MCF 10A (cell line): ENCODE results near the gene ZNF423. TPM values are rescaled to one million over a fixed set of nuclear protein-coding genes. Genes with fewer than 3 reads are reported as not detected.

Experiments used
- BruUV-seq: library from RNA; stranded (reverse); fragments of 400-500 nt; replicated peaks from 2 replicates; lab custom pipeline; 2021; lab: Mats Ljungman, UMichigan
- CTCF ChIA-PET: fragments of 300-600 bp; sonication (Branson Sonifier 250); formaldehyde crosslinking; extraction: SDS; loops from one replicate; lab custom pipeline; 2021; ENCODE audit warnings: antibody characterized with exemption, inconsistent platforms; lab: Yijun Ruan, JAX
- POLR2A ChIA-PET: fragments of 300-600, 350-650 bp; sonication (Branson Sonifier 250); formaldehyde crosslinking; extraction: SDS; loops from one replicate; lab custom pipeline; 2020; ENCODE audit warnings: antibody characterized with exemption, inconsistent platforms; lab: Yijun Ruan, JAX
- DNase-seq: peaks from one replicate; pipeline ENCODE4 v3.0.0-alpha.2; 2018; ENCODE audit not compliant: unreplicated experiment
- H3K27ac Mint-ChIP-seq: one replicate; pipeline ENCODE4 v1.8.0; 2022; ENCODE audit warnings: mild to moderate bottlenecking, low read depth, mixed read lengths; ENCODE audit not compliant: unreplicated experiment
- H3K27me3 Mint-ChIP-seq: one replicate; pipeline ENCODE4 v1.8.0; 2022; ENCODE audit warnings: mixed read lengths; ENCODE audit not compliant: insufficient read depth, unreplicated experiment
- H3K36me3 Mint-ChIP-seq: one replicate; pipeline ENCODE4 v1.8.0; 2022; ENCODE audit warnings: mild to moderate bottlenecking, moderate library complexity, mixed read lengths; ENCODE audit not compliant: insufficient read depth, unreplicated experiment
- H3K4me1 Mint-ChIP-seq: one replicate; pipeline ENCODE4 v1.8.0; 2022; ENCODE audit warnings: mixed read lengths; ENCODE audit not compliant: insufficient read depth, unreplicated experiment
- H3K4me3 Mint-ChIP-seq: one replicate; pipeline ENCODE4 v1.8.0; 2022; ENCODE audit warnings: mild to moderate bottlenecking, moderate library complexity, mixed read lengths; ENCODE audit not compliant: unreplicated experiment
- H3K9me3 Mint-ChIP-seq: one replicate; pipeline ENCODE4 v1.8.0; 2022; ENCODE audit warnings: mixed read lengths; ENCODE audit not compliant: unreplicated experiment
- intact Hi-C: fragments of 100-400 bp; cut with micrococcal nuclease; formaldehyde crosslinking; loops from 2 replicates; pipeline ENCODE4 v1.14.1; 2022
- total RNA-seq: library from RNA; stranded (reverse); gene quantifications from 2 replicates; pipeline ENCODE4 v1.2.3, GENCODE V29; 2022
- TF ChIP-seq, protein P1 (sequence below): fragments of 200-600 bp; IDR thresholded peaks from one replicate; pipeline ENCODE4 v1.8.0; 2022; ENCODE audit warnings: antibody characterized with exemption, mild to moderate bottlenecking; ENCODE audit not compliant: unreplicated experiment

ZNF423 gene
- total RNA-seq, 1 experiment from 2014 or later: not detected

DNA sequence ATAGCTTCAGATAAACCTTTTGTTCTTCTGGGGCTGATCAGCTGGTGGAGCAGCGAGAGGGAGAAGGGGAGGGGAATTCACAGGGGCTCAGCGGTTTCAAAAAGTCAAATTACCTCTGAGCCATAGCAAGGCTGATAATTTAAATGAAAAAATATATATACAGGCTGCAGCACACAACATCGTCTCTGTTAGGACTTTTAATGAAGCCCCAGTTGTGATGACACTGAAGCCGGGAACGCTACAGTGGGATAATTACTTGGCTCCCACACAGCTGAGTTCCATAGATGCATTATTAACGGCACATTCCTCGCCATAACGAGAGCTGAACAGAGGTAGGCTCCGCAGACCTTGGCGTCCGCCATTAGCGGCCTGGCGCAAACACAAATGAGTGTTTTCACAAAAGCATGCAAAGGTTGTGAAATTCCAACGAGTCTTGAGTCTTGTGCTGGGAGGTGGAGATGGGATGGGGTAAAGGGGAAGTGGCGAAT is 266.3 kb downstream of the ZNF423 start:
- intact Hi-C loops: no loop called here
- Mint-ChIP-seq H3K4me3 (no peak overlapping the region), H3K27me3 (peaks cover 71% of the 10 kb centered on the region), H3K9me3 (no peaks in the 10 kb centered on the region), H3K27ac (no peak overlapping the region), H3K36me3 (no peaks in the 10 kb centered on the region), H3K4me1 (no peaks in the 10 kb centered on the region)
- POLR2A ChIA-PET: no interaction called here
- BruUV-seq: no TSS peak
- CTCF ChIA-PET: interaction anchor here (0.6 to 2.7 kb wide), 4 partner anchors 25 to 225 kb away, joined by 3 to 18 read pairs (median 4); no protein-coding TSS in a partner anchor
- no peak for DNase-seq
- TF ChIP-seq, protein P1, sequence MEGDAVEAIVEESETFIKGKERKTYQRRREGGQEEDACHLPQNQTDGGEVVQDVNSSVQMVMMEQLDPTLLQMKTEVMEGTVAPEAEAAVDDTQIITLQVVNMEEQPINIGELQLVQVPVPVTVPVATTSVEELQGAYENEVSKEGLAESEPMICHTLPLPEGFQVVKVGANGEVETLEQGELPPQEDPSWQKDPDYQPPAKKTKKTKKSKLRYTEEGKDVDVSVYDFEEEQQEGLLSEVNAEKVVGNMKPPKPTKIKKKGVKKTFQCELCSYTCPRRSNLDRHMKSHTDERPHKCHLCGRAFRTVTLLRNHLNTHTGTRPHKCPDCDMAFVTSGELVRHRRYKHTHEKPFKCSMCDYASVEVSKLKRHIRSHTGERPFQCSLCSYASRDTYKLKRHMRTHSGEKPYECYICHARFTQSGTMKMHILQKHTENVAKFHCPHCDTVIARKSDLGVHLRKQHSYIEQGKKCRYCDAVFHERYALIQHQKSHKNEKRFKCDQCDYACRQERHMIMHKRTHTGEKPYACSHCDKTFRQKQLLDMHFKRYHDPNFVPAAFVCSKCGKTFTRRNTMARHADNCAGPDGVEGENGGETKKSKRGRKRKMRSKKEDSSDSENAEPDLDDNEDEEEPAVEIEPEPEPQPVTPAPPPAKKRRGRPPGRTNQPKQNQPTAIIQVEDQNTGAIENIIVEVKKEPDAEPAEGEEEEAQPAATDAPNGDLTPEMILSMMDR: no peak

DNA sequence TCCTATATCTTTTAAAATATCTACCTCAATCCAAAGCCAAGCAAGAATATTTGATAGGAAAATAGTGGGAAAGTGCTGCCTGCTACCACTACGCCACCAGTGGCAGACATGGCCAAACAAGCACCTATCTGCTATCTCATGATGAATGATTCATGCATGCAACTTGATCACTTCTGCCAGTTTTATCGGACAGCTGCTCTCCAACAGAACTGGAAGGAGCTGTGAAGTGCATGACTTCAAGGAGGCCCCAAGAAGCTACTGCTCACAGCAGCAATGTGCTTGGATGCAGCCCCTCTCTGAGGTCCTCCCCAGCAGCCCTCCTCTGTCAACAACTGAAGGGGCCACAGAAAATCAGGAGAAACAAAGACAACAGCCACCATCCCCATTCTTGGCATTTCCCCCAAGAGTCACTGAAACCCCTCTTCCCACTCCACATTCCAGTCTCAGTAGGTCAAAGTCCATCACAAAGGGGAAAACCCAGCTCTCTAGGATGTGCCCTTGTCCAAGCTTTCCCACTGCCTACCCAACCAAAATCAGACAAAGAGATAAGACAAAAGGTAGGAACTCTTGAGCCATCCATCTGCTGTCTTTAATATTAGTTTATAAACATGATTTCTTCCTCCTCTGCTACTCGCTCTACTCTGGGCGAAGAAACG is 267.1 kb downstream of the ZNF423 start:
- no peaks in the 10 kb centered on the region for H3K4me1 Mint-ChIP-seq
- TF ChIP-seq, protein P1: no peak
- H3K4me3 Mint-ChIP-seq: no peak overlapping the region
- POLR2A ChIA-PET: no interaction called here
- H3K27me3 Mint-ChIP-seq: peaks cover 64% of the 10 kb centered on the region
- peak; percentile 17 for DNase-seq
- CTCF ChIA-PET: interaction anchor here (0.6 to 2.7 kb wide), 6 partner anchors 9 to 224 kb away, joined by 3 to 18 read pairs (median 4); no protein-coding TSS in a partner anchor
- no TSS peak for BruUV-seq
- no peaks in the 10 kb centered on the region for H3K36me3 Mint-ChIP-seq
- intact Hi-C loops: no loop called here
- H3K27ac Mint-ChIP-seq: no peak overlapping the region
- no peaks in the 10 kb centered on the region for H3K9me3 Mint-ChIP-seq

DNA sequence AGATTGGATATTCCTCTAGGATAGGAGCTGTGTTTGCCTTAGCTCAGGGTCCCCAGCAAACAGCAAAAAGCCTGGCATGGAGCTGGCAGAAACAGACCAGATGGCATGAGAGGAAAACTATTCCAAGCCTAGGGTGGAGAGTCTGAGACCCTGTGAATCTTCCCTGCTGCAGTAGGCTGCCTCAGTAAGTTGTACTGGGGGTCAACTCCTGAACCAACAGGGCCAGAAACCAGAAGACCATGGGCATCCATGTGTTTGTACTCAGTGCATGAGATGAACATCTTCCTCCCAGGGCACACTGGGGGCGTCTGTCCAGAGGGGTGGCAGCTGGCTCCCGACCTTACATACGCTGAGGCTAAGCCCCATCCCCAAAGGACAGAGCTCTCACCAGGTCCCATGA is 267.9 kb downstream of the ZNF423 start:
- BruUV-seq: no TSS peak
- peaks cover 57% of the 10 kb centered on the region for H3K27me3 Mint-ChIP-seq

DNA sequence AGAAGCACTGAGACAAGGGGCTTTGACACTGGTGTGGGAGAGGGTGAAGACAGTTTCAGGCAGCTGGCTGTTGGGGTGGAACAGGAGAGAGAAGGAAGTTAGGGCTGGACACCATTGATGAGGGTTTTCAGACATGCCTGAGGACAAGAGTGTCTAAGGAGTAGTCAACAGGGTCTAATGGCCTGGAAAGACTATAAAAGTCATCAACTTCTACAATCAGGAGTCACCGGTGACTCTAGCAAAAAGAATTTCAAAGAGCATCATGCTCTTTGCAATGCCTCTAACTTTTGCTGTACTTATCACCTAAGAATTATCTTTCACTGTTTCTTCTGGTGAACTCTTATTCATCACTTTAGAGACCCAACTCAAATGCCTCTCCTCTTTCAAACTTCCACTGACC is 268.4 kb downstream of the ZNF423 start:
- H3K4me1 Mint-ChIP-seq: no peaks in the 10 kb centered on the region
- CTCF ChIA-PET: interaction anchor here (0.6 kb wide), 2 partner anchors 30 to 437 kb away, joined by 3 read pairs; partner anchors contain the start of gene CNEP1R1
- H3K27ac Mint-ChIP-seq: no peak overlapping the region
- no peaks in the 10 kb centered on the region for H3K9me3 Mint-ChIP-seq
- BruUV-seq: no TSS peak
- POLR2A ChIA-PET: no interaction called here
- no peak overlapping the region for H3K4me3 Mint-ChIP-seq
- peaks cover 57% of the 10 kb centered on the region for H3K27me3 Mint-ChIP-seq
- no peak for DNase-seq
- TF ChIP-seq, protein P1: no peak
- H3K36me3 Mint-ChIP-seq: no peaks in the 10 kb centered on the region
- intact Hi-C loops: no loop called here

More for the DNA sequence above, 267.9 kb downstream of the ZNF423 start:
- Mint-ChIP-seq H3K36me3 (no peaks in the 10 kb centered on the region), H3K4me1 (no peaks in the 10 kb centered on the region), H3K4me3 (no peak overlapping the region), H3K9me3 (no peaks in the 10 kb centered on the region), H3K27ac (no peak overlapping the region)
- DNase-seq: no peak
- POLR2A ChIA-PET: no interaction called here
- CTCF ChIA-PET: interaction anchor here (0.6 to 1.2 kb wide), 2 partner anchors 10 to 31 kb away, joined by 3 to 4 read pairs; no protein-coding TSS in a partner anchor
- intact Hi-C loops: no loop called here
- TF ChIP-seq, protein P1: no peak
